ENCODE data around the gene PLEKHJ1. TPM values are rescaled to one million over a fixed set of nuclear protein-coding genes. Genes with fewer than 3 reads are reported as not detected.

Gene PLEKHJ1
- total RNA-seq, 4 donors from 2014 or later = 50.1 to 72.4 (median 61.6) TPM

DNA sequence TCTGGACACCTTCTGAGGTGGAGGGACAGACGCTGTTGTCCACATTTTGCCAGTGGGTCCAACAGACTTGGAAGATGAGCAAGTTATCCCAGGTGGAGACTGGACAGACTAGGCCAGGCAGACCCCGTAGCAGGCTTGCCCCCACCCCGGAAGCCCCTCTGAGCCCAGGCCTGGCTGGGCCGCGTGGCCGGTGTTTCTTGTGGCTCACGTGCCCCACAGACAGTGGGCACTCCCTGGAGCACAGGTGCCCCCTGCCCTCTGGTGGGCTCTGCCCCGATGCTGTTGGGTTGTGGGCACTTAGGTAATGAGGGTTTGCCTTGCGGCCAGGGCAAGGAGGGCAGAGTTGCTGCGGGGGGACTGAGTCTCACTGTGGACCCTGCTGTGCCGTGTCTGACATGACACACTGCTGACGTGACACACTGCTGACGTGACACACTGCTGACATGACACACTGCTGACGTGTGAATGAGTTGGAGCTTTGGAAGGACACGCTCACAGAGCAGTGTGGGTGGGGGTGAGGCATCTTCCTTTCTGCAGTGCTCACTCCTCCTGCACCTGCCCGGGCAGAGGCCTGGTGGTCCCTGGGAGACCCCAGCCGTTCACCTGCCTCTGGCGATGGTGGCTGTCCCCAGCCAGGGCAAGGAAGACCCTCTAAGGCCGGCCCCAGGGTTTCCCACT lies 47.3 kb downstream of the PLEKHJ1 start:
- H3K36me3 ChIP-seq = peaks cover 0 to 25% of the 10 kb centered on the region in 2 donors

GRCh38 chr19:2187159-2187558 lies 49.0 kb downstream of the PLEKHJ1 start:
- Histone ChIP-seq H3K27ac (peak overlapping the region; percentile 81 to 94 (median 86)), H3K9me3 (no peaks in the 10 kb centered on the region), H3K36me3 (peaks cover 0 to 11% of the 10 kb centered on the region in 2 donors), H3K4me3 (no peak overlapping the region), H3K27me3 (no peaks in the 10 kb centered on the region), H3K4me1 (peaks cover 35 to 48% of the 10 kb centered on the region in 2 donors)
- in situ Hi-C loops (cut with MboI; ENCODE audit: low sequenced_read_pairs in 4 of 4) = no loop called here
- DNase-seq (no peak), ATAC-seq (no peak)
- TF ChIP-seq POLR2A (IDR thresholded peaks at IDR 0.05) (no peak), CTCF (IDR thresholded peaks at IDR 0.05 in 4 of 5, conservative IDR thresholded peaks at IDR 0.05 in 1 of 5) (no peak)
- intact Hi-C loops (cut with DNase I; ENCODE audit: low total_unique reads) = no loop called here

More for the DNA sequence above, 47.3 kb downstream of the PLEKHJ1 start:
- Histone ChIP-seq H3K9me3 (no peaks in the 10 kb centered on the region), H3K27me3 (no peaks in the 10 kb centered on the region), H3K27ac (peak overlapping the region in 1 of 4 donors; percentile 10), H3K4me1 (peaks cover 34 to 46% of the 10 kb centered on the region in 2 donors), H3K4me3 (no peak overlapping the region)
- DNase-seq = no peak
- TF ChIP-seq CTCF (IDR thresholded peaks at IDR 0.05 in 4 of 5, conservative IDR thresholded peaks at IDR 0.05 in 1 of 5) (no peak), POLR2A (IDR thresholded peaks at IDR 0.05) (no peak)
- ATAC-seq = no peak
- in situ Hi-C loops (cut with MboI; ENCODE audit: low sequenced_read_pairs in 4 of 4) = no loop called here
- intact Hi-C loops (cut with DNase I; ENCODE audit: low total_unique reads) = no loop called here

- in situ Hi-C loops (cut with MboI; ENCODE audit: low sequenced_read_pairs in 4 of 4) = no loop called here
- Histone ChIP-seq H3K4me1 (peaks cover 35 to 57% of the 10 kb centered on the region in 2 donors), H3K4me3 (peak overlapping the region in 3 of 4 donors; percentile 1 to 26 (median 18)), H3K9me3 (no peaks in the 10 kb centered on the region), H3K27ac (peak overlapping the region; percentile 81 to 94 (median 86)), H3K36me3 (peaks cover 0 to 2% of the 10 kb centered on the region in 2 donors), H3K27me3 (no peaks in the 10 kb centered on the region)
- intact Hi-C loops (cut with DNase I; ENCODE audit: low total_unique reads) = loop anchor here (1.0 kb wide), 2 partner anchors 23 to 35 kb away; partner anchors contain the start of genes AP3D1 and DOT1L
- peak; percentile 92 to 97 for DNase-seq
- peak in 1 of 5 experiments; percentile 6 for TF ChIP-seq CTCF (IDR thresholded peaks at IDR 0.05 in 4 of 5, conservative IDR thresholded peaks at IDR 0.05 in 1 of 5)
- no peak for TF ChIP-seq POLR2A (IDR thresholded peaks at IDR 0.05)
- ATAC-seq = peak; percentile 96
Measured at GRCh38 chr19:2186071-2186846, 49.9 kb downstream of the PLEKHJ1 start.

- intact Hi-C loops (cut with DNase I; ENCODE audit: low total_unique reads) = loop anchor here (1.0 kb wide), 2 partner anchors 22 to 34 kb away; partner anchors contain the start of genes AP3D1 and DOT1L
Measured at GRCh38 chr19:2185734-2186070, 50.4 kb downstream of the PLEKHJ1 start.

More at GRCh38 chr19:2185734-2186070, 50.4 kb downstream of the PLEKHJ1 start:
- DNase-seq (no peak), ATAC-seq (peak; percentile 4 to 5)
- Histone ChIP-seq H3K9me3 (no peaks in the 10 kb centered on the region), H3K27me3 (no peaks in the 10 kb centered on the region), H3K27ac (peak overlapping the region; percentile 81 to 94 (median 86)), H3K36me3 (no peaks in the 10 kb centered on the region), H3K4me1 (peaks cover 35 to 61% of the 10 kb centered on the region in 2 donors), H3K4me3 (peak overlapping the region in 2 of 4 donors; percentile 1 to 26)
- in situ Hi-C loops (cut with MboI; ENCODE audit: low sequenced_read_pairs in 4 of 4) = no loop called here
- TF ChIP-seq POLR2A (IDR thresholded peaks at IDR 0.05) (peak; percentile 80 to 86), CTCF (IDR thresholded peaks at IDR 0.05 in 4 of 5, conservative IDR thresholded peaks at IDR 0.05 in 1 of 5) (no peak)
